HUES64 (cell line): ENCODE results near the gene LECT2.

Experiments
- H3K27ac ChIP-seq: 2 replicates; pipeline ENCODE4 v1.7.0; 2013; ENCODE audit warnings: low read depth, low read length, inconsistent platforms
- H3K27me3 ChIP-seq: 2 replicates; pipeline ENCODE4 v1.6.1; 2013; ENCODE audit warnings: mild to moderate bottlenecking, low read length; ENCODE audit not compliant: insufficient read depth
- H3K36me3 ChIP-seq: 2 replicates; pipeline ENCODE4 v1.6.1; 2013; ENCODE audit warnings: mild to moderate bottlenecking, low read length; ENCODE audit not compliant: insufficient read depth
- H3K4me1 ChIP-seq: 2 replicates; pipeline ENCODE4 v1.6.1; 2013; ENCODE audit warnings: mild to moderate bottlenecking, low read length, moderate library complexity; ENCODE audit not compliant: insufficient read depth
- H3K4me3 ChIP-seq: 2 replicates; pipeline ENCODE4 v1.5.1; 2013; ENCODE audit warnings: mild to moderate bottlenecking, low read length, moderate library complexity
- H3K9ac ChIP-seq: 2 replicates; pipeline ENCODE4 v1.6.1; 2013; ENCODE audit warnings: mild to moderate bottlenecking, low read depth, low read length
- H3K9me3 ChIP-seq: 2 replicates; pipeline ENCODE4 v1.6.1; 2013; ENCODE audit warnings: low read depth, low read length; ENCODE audit not compliant: insufficient read depth
- WGBS: fragments of 150-250, 120-280 bp; methylation state at CpG from one replicate; pipeline ENCODE4 v1.1.7; 2013; ENCODE audit warnings: missing lambda C conversion rate; 5-methylcytosine and 5-hydroxymethylcytosine counted together

The LECT2 gene

GRCh38 chr5:135934939-135935338 lies 19.8 kb downstream of the LECT2 start:
- Histone ChIP-seq H3K9ac (no peak overlapping the region), H3K27me3 (peaks cover 44% of the 10 kb centered on the region), H3K36me3 (no peaks in the 10 kb centered on the region), H3K27ac (no peak overlapping the region), H3K4me3 (no peak overlapping the region), H3K4me1 (no peaks in the 10 kb centered on the region), H3K9me3 (no peaks in the 10 kb centered on the region)
- 91% methylated on average over 3 of the region's 3 CpGs for WGBS

- no peaks in the 10 kb centered on the region for H3K36me3 ChIP-seq
- no peaks in the 10 kb centered on the region for H3K9me3 ChIP-seq
- H3K4me1 ChIP-seq, result no peaks in the 10 kb centered on the region
- H3K9ac ChIP-seq, result no peak overlapping the region
- H3K27ac ChIP-seq, result no peak overlapping the region
- WGBS, result 4% methylated on average over 18 of the region's 18 CpGs
- H3K27me3 ChIP-seq, result peaks cover 83% of the 10 kb centered on the region
- H3K4me3 ChIP-seq, result peak overlapping the region; percentile 60
Measured at GRCh38 chr5:135930949-135931295, 23.9 kb downstream of the LECT2 start.

GRCh38 chr5:135930029-135930948 lies 24.5 kb downstream of the LECT2 start:
- no peaks in the 10 kb centered on the region for H3K4me1 ChIP-seq
- H3K4me3 ChIP-seq, result peak overlapping the region; percentile 60
- H3K27ac ChIP-seq, result no peak overlapping the region
- H3K9me3 ChIP-seq, result no peaks in the 10 kb centered on the region
- peak overlapping the region; percentile 52; the same call in 1 of the 2 replicates for H3K9ac ChIP-seq
- 1% methylated on average over 99 of the region's 99 CpGs for WGBS
- H3K27me3 ChIP-seq, result peaks cover 84% of the 10 kb centered on the region
- H3K36me3 ChIP-seq, result no peaks in the 10 kb centered on the region

- no peak overlapping the region for H3K9ac ChIP-seq
- no peak overlapping the region for H3K27ac ChIP-seq
- H3K4me1 ChIP-seq, result no peaks in the 10 kb centered on the region
- H3K4me3 ChIP-seq, result no peak overlapping the region
- 88% methylated on average over 1 of the region's 1 CpG for WGBS
- no peaks in the 10 kb centered on the region for H3K36me3 ChIP-seq
- H3K9me3 ChIP-seq, result no peaks in the 10 kb centered on the region
- H3K27me3 ChIP-seq, result peaks cover 69% of the 10 kb centered on the region
Measured at GRCh38 chr5:135921388-135921787, 33.4 kb downstream of the LECT2 start.

- no peaks in the 10 kb centered on the region for H3K4me1 ChIP-seq
- no peaks in the 10 kb centered on the region for H3K9me3 ChIP-seq
- H3K4me3 ChIP-seq, result no peak overlapping the region
- H3K27ac ChIP-seq, result no peak overlapping the region
- H3K9ac ChIP-seq, result no peak overlapping the region
- H3K36me3 ChIP-seq, result no peaks in the 10 kb centered on the region
- WGBS, result 83% methylated on average over 3 of the region's 3 CpGs
- peaks cover 61% of the 10 kb centered on the region for H3K27me3 ChIP-seq
Measured at GRCh38 chr5:135920199-135920598, 34.6 kb downstream of the LECT2 start.

GRCh38 chr5:135916638-135917263 lies 38.0 kb downstream of the LECT2 start:
- Histone ChIP-seq H3K9me3 (no peaks in the 10 kb centered on the region), H3K9ac (no peak overlapping the region), H3K27me3 (peaks cover 47% of the 10 kb centered on the region), H3K27ac (no peak overlapping the region), H3K36me3 (no peaks in the 10 kb centered on the region), H3K4me3 (no peak overlapping the region), H3K4me1 (no peaks in the 10 kb centered on the region)
- 88% methylated on average over 8 of the region's 8 CpGs for WGBS

- WGBS, result 97% methylated on average over 4 of the region's 5 CpGs
- Histone ChIP-seq H3K27ac (no peak overlapping the region), H3K27me3 (peaks cover 41% of the 10 kb centered on the region), H3K9ac (no peak overlapping the region), H3K36me3 (no peaks in the 10 kb centered on the region), H3K9me3 (no peaks in the 10 kb centered on the region), H3K4me1 (no peaks in the 10 kb centered on the region), H3K4me3 (no peak overlapping the region)
Measured at GRCh38 chr5:135915466-135916001, 39.2 kb downstream of the LECT2 start.

GRCh38 chr5:135913713-135914626 lies 40.8 kb downstream of the LECT2 start:
- no peak overlapping the region for H3K9ac ChIP-seq
- no peaks in the 10 kb centered on the region for H3K4me1 ChIP-seq
- H3K9me3 ChIP-seq, result no peaks in the 10 kb centered on the region
- peaks cover 32% of the 10 kb centered on the region for H3K27me3 ChIP-seq
- no peak overlapping the region for H3K27ac ChIP-seq
- 82% methylated on average over 3 of the region's 4 CpGs for WGBS
- no peaks in the 10 kb centered on the region for H3K36me3 ChIP-seq
- H3K4me3 ChIP-seq, result no peak overlapping the region

- Histone ChIP-seq H3K4me1 (no peaks in the 10 kb centered on the region), H3K27ac (no peak overlapping the region), H3K9ac (no peak overlapping the region), H3K36me3 (no peaks in the 10 kb centered on the region), H3K9me3 (no peaks in the 10 kb centered on the region), H3K4me3 (no peak overlapping the region), H3K27me3 (peaks cover 9% of the 10 kb centered on the region)
- WGBS, result 100% methylated on average over 1 of the region's 1 CpG
Measured at GRCh38 chr5:135905144-135905543, 49.6 kb downstream of the LECT2 start.

GRCh38 chr5:135901633-135902032 lies 53.1 kb downstream of the LECT2 start:
- H3K27me3 ChIP-seq, result peaks cover 7% of the 10 kb centered on the region; the same call in 1 of the 2 replicates
- 87% methylated on average over 3 of the region's 3 CpGs for WGBS
- no peak overlapping the region for H3K4me3 ChIP-seq
- H3K4me1 ChIP-seq, result no peaks in the 10 kb centered on the region
- no peak overlapping the region for H3K9ac ChIP-seq
- H3K36me3 ChIP-seq, result no peaks in the 10 kb centered on the region
- no peak overlapping the region for H3K27ac ChIP-seq
- no peaks in the 10 kb centered on the region for H3K9me3 ChIP-seq
